Inferior parietal cortex (tissue), 1 donor: ENCODE results near the gene ASB10.

Experiments used
- DNase-seq: peaks from one replicate; pipeline ENCODE4 v3.0.0-alpha.2; 2016; ENCODE audit errors: extremely low spot score

ASB10 gene

GRCh38 chr7:151187409-151188251, 580 bp upstream of the ASB10 start:
- no peak for DNase-seq

GRCh38 chr7:151185762-151186639, 1.0 kb downstream of the ASB10 start:
- no peak for DNase-seq

- DNase-seq, result no peak
Measured at GRCh38 chr7:151181011-151181431, 6.0 kb downstream of the ASB10 start.

GRCh38 chr7:151179946-151180345, 7.1 kb downstream of the ASB10 start:
- DNase-seq, result no peak

- no peak for DNase-seq
Measured at GRCh38 chr7:151179287-151179860, 7.7 kb downstream of the ASB10 start.

GRCh38 chr7:151178831-151179230, 8.2 kb downstream of the ASB10 start:
- DNase-seq, result no peak

GRCh38 chr7:151178236-151178635, 8.8 kb downstream of the ASB10 start:
- DNase-seq, result no peak

GRCh38 chr7:151177310-151177709, 9.7 kb downstream of the ASB10 start:
- no peak for DNase-seq

GRCh38 chr7:151176401-151176800, 10.6 kb downstream of the ASB10 start:
- no peak for DNase-seq

- no peak for DNase-seq
Measured at GRCh38 chr7:151175793-151176311, 11.2 kb downstream of the ASB10 start.

- DNase-seq, result no peak
Measured at GRCh38 chr7:151175047-151175792, 11.8 kb downstream of the ASB10 start.

GRCh38 chr7:151174246-151175046, 12.6 kb downstream of the ASB10 start:
- no peak for DNase-seq

- no peak for DNase-seq
Measured at GRCh38 chr7:151173386-151174245, 13.4 kb downstream of the ASB10 start.

- peak; percentile 84 for DNase-seq
Measured at GRCh38 chr7:151172273-151173141, 14.5 kb downstream of the ASB10 start.

GRCh38 chr7:151168787-151169162, 18.3 kb downstream of the ASB10 start:
- no peak for DNase-seq

GRCh38 chr7:151168003-151168786, 18.9 kb downstream of the ASB10 start:
- DNase-seq, result peak; percentile 32

GRCh38 chr7:151167197-151167961, 19.7 kb downstream of the ASB10 start, which contains the start of gene GBX1:
Gene GBX1, minus strand, starts transcription at chr7:151167694. Its CDS starts 146 bp downstream, at chr7:151167548.
- DNase-seq, result no peak
